ENCODE measurements around the gene WBP11.

Gene WBP11

GRCh38 chr12:14845350-14845750 is 42.1 kb upstream of the WBP11 start:
- H3K4me3 ChIP-seq (ENCODE audit: control insufficient read depth in 1 of 7, extremely low read depth in 1 of 7, insufficient read depth in 4 of 7, low read depth in 2 of 7, low read length in 6 of 7) = no peak overlapping the region
- H3K4me1 ChIP-seq (ENCODE audit: control extremely low read depth in 1 of 4, control insufficient read depth in 4 of 4, insufficient read depth in 4 of 4, low read length in 3 of 4) = peaks cover 5 to 12% (median 9%) of the 10 kb centered on the region in 4 experiments
- no peaks in the 10 kb centered on the region for H3K27me3 ChIP-seq (replicated peaks in 2 of 5; ENCODE audit: control insufficient read depth in 4 of 5, insufficient read depth in 5 of 5, low read length in 4 of 5)
- 30% methylated on average over 1 of the region's 3 CpGs for WGBS (ENCODE audit: insufficient coverage)
- no peaks in the 10 kb centered on the region for H3K9me3 ChIP-seq (ENCODE audit: control extremely low read depth in 1 of 5, control insufficient read depth in 4 of 5, insufficient read depth in 2 of 5, low read depth in 1 of 5, low read length in 4 of 5)
- H3K27ac ChIP-seq (ENCODE audit: insufficient read depth in 1 of 2, low read depth in 1 of 2, low read length in 2 of 2, poor library complexity in 1 of 2, severe bottlenecking in 2 of 2) = no peak overlapping the region
- no peaks in the 10 kb centered on the region for H3K36me3 ChIP-seq (ENCODE audit: control insufficient read depth in 4 of 4, insufficient read depth in 4 of 4, low read length in 3 of 4)
- ChIA-PET CTCF (interaction anchor here (0.7 to 4.9 kb wide), 13 partner anchors 8 to 173 kb away, joined by 3 to 43 read pairs (median 4); partner anchors contain the start of gene ERP27), POLR2A (no interaction called here)
- DNase-seq = peak; percentile 49 to 66 (median 59)

- peaks cover 5 to 12% (median 9%) of the 10 kb centered on the region in 4 experiments for H3K4me1 ChIP-seq (ENCODE audit: control extremely low read depth in 1 of 4, control insufficient read depth in 4 of 4, insufficient read depth in 4 of 4, low read length in 3 of 4)
- H3K36me3 ChIP-seq (ENCODE audit: control insufficient read depth in 4 of 4, insufficient read depth in 4 of 4, low read length in 3 of 4) = no peaks in the 10 kb centered on the region
- H3K4me3 ChIP-seq (ENCODE audit: control insufficient read depth in 1 of 7, extremely low read depth in 1 of 7, insufficient read depth in 4 of 7, low read depth in 2 of 7, low read length in 6 of 7) = no peak overlapping the region
- no peaks in the 10 kb centered on the region for H3K9me3 ChIP-seq (ENCODE audit: control extremely low read depth in 1 of 5, control insufficient read depth in 4 of 5, insufficient read depth in 2 of 5, low read depth in 1 of 5, low read length in 4 of 5)
- no peaks in the 10 kb centered on the region for H3K27me3 ChIP-seq (replicated peaks in 2 of 5; ENCODE audit: control insufficient read depth in 4 of 5, insufficient read depth in 5 of 5, low read length in 4 of 5)
- ChIA-PET CTCF (interaction anchor here (0.8 to 4.9 kb wide), 4 partner anchors 17 to 150 kb away, joined by 3 to 43 read pairs (median 3); no protein-coding TSS in a partner anchor), POLR2A (no interaction called here)
- no peak overlapping the region for H3K27ac ChIP-seq (ENCODE audit: insufficient read depth in 1 of 2, low read depth in 1 of 2, low read length in 2 of 2, poor library complexity in 1 of 2, severe bottlenecking in 2 of 2)
- DNase-seq = no peak
These were observed 41.1 kb upstream of the WBP11 start for GRCh38 chr12:14844401-14844800.

DNA sequence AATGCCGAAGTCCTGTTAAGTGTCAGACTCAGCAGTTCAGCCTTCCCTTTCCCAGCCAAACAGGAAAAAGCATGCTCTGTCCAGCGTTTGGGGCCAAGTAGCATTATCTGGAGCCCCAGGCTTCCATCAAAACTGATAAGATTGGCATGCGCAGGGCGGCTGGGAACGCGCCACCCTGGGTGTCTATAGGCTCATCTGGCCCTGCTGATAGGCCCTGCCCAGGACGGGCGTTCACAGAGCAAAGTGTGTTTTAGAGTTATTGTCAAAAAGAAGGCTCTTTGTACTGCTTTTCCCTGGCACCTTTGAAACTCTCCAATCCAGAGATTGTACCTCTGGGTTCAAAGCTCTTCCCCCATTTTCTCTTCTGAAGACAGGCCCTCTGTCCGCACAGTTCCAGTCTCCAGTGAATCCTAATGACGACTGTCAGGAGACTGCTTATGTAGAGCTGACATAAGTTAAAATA is 40.2 kb upstream of the WBP11 start, which contains the start of gene ART4:
TSS of gene ART4 (minus strand) at position 102 of the 463 bp plus-strand sequence. CDS start 413 bp downstream, outside the sequence.
- WGBS (ENCODE audit: insufficient coverage) = 68% methylated on average over 7 of the region's 10 CpGs
- POLR2A ChIA-PET = no interaction called here
- Histone ChIP-seq H3K9me3 (ENCODE audit: control extremely low read depth in 1 of 5, control insufficient read depth in 4 of 5, insufficient read depth in 2 of 5, low read depth in 1 of 5, low read length in 4 of 5) (peaks cover 0 to 4% (median 0%) of the 10 kb centered on the region in 5 experiments), H3K36me3 (ENCODE audit: control insufficient read depth in 4 of 4, insufficient read depth in 4 of 4, low read length in 3 of 4) (no peaks in the 10 kb centered on the region), H3K27ac (ENCODE audit: insufficient read depth in 1 of 2, low read depth in 1 of 2, low read length in 2 of 2, poor library complexity in 1 of 2, severe bottlenecking in 2 of 2) (no peak within 1 kb of the TSS), H3K27me3 (replicated peaks in 2 of 5; ENCODE audit: control insufficient read depth in 4 of 5, insufficient read depth in 5 of 5, low read length in 4 of 5) (no peaks in the 10 kb centered on the region), H3K4me3 (ENCODE audit: control insufficient read depth in 1 of 7, extremely low read depth in 1 of 7, insufficient read depth in 4 of 7, low read depth in 2 of 7, low read length in 6 of 7) (no peak within 1 kb of the TSS), H3K4me1 (ENCODE audit: control extremely low read depth in 1 of 4, control insufficient read depth in 4 of 4, insufficient read depth in 4 of 4, low read length in 3 of 4) (peaks cover 5 to 12% (median 9%) of the 10 kb centered on the region in 4 experiments)
- peak; percentile 21 to 37 (median 21) for DNase-seq
- CTCF ChIA-PET = interaction anchor here (0.8 to 4.9 kb wide), 5 partner anchors 10 to 158 kb away, joined by 3 to 43 read pairs (median 4); no protein-coding TSS in a partner anchor

GRCh38 chr12:14842315-14842714 is 39.0 kb upstream of the WBP11 start:
- H3K27me3 ChIP-seq (replicated peaks in 2 of 5; ENCODE audit: control insufficient read depth in 4 of 5, insufficient read depth in 5 of 5, low read length in 4 of 5) = no peaks in the 10 kb centered on the region
- no peak overlapping the region for H3K27ac ChIP-seq (ENCODE audit: insufficient read depth in 1 of 2, low read depth in 1 of 2, low read length in 2 of 2, poor library complexity in 1 of 2, severe bottlenecking in 2 of 2)
- no peak for DNase-seq
- H3K9me3 ChIP-seq (ENCODE audit: control extremely low read depth in 1 of 5, control insufficient read depth in 4 of 5, insufficient read depth in 2 of 5, low read depth in 1 of 5, low read length in 4 of 5) = peaks cover 0 to 4% (median 0%) of the 10 kb centered on the region in 5 experiments
- no CpG with 5 or more reads among the region's 3 CpGs for WGBS (ENCODE audit: insufficient coverage)
- H3K4me3 ChIP-seq (ENCODE audit: control insufficient read depth in 1 of 7, extremely low read depth in 1 of 7, insufficient read depth in 4 of 7, low read depth in 2 of 7, low read length in 6 of 7) = no peak overlapping the region
- CTCF ChIA-PET = interaction anchor here (1.0 to 4.9 kb wide), 2 partner anchors 153 to 158 kb away, joined by 3 to 43 read pairs; no protein-coding TSS in a partner anchor
- peaks cover 5 to 12% (median 9%) of the 10 kb centered on the region in 4 experiments for H3K4me1 ChIP-seq (ENCODE audit: control extremely low read depth in 1 of 4, control insufficient read depth in 4 of 4, insufficient read depth in 4 of 4, low read length in 3 of 4)
- no peaks in the 10 kb centered on the region for H3K36me3 ChIP-seq (ENCODE audit: control insufficient read depth in 4 of 4, insufficient read depth in 4 of 4, low read length in 3 of 4)
- POLR2A ChIA-PET = no interaction called here

GRCh38 chr12:14841761-14842160 is 38.5 kb upstream of the WBP11 start:
- Histone ChIP-seq H3K4me3 (ENCODE audit: control insufficient read depth in 1 of 7, extremely low read depth in 1 of 7, insufficient read depth in 4 of 7, low read depth in 2 of 7, low read length in 6 of 7) (no peak overlapping the region), H3K27ac (ENCODE audit: insufficient read depth in 1 of 2, low read depth in 1 of 2, low read length in 2 of 2, poor library complexity in 1 of 2, severe bottlenecking in 2 of 2) (no peak overlapping the region), H3K36me3 (ENCODE audit: control insufficient read depth in 4 of 4, insufficient read depth in 4 of 4, low read length in 3 of 4) (no peaks in the 10 kb centered on the region), H3K9me3 (ENCODE audit: control extremely low read depth in 1 of 5, control insufficient read depth in 4 of 5, insufficient read depth in 2 of 5, low read depth in 1 of 5, low read length in 4 of 5) (peaks cover 0 to 4% (median 0%) of the 10 kb centered on the region in 5 experiments), H3K4me1 (ENCODE audit: control extremely low read depth in 1 of 4, control insufficient read depth in 4 of 4, insufficient read depth in 4 of 4, low read length in 3 of 4) (peaks cover 5 to 12% (median 9%) of the 10 kb centered on the region in 4 experiments), H3K27me3 (replicated peaks in 2 of 5; ENCODE audit: control insufficient read depth in 4 of 5, insufficient read depth in 5 of 5, low read length in 4 of 5) (no peaks in the 10 kb centered on the region)
- ChIA-PET CTCF (no interaction called here), POLR2A (no interaction called here)
- DNase-seq = no peak
- 100% methylated on average over 2 of the region's 3 CpGs for WGBS (ENCODE audit: insufficient coverage)

- ChIA-PET POLR2A (no interaction called here), CTCF (no interaction called here)
- Histone ChIP-seq H3K27ac (ENCODE audit: insufficient read depth in 1 of 2, low read depth in 1 of 2, low read length in 2 of 2, poor library complexity in 1 of 2, severe bottlenecking in 2 of 2) (no peak overlapping the region), H3K36me3 (ENCODE audit: control insufficient read depth in 4 of 4, insufficient read depth in 4 of 4, low read length in 3 of 4) (no peaks in the 10 kb centered on the region), H3K9me3 (ENCODE audit: control extremely low read depth in 1 of 5, control insufficient read depth in 4 of 5, insufficient read depth in 2 of 5, low read depth in 1 of 5, low read length in 4 of 5) (peaks cover 0 to 4% (median 0%) of the 10 kb centered on the region in 5 experiments), H3K27me3 (replicated peaks in 2 of 5; ENCODE audit: control insufficient read depth in 4 of 5, insufficient read depth in 5 of 5, low read length in 4 of 5) (no peaks in the 10 kb centered on the region), H3K4me3 (ENCODE audit: control insufficient read depth in 1 of 7, extremely low read depth in 1 of 7, insufficient read depth in 4 of 7, low read depth in 2 of 7, low read length in 6 of 7) (no peak overlapping the region), H3K4me1 (ENCODE audit: control extremely low read depth in 1 of 4, control insufficient read depth in 4 of 4, insufficient read depth in 4 of 4, low read length in 3 of 4) (peaks cover 0 to 3% (median under 1%) of the 10 kb centered on the region in 4 experiments)
- WGBS (ENCODE audit: insufficient coverage) = 100% methylated on average over 2 of the region's 4 CpGs
- no peak for DNase-seq
These were observed 37.3 kb upstream of the WBP11 start for GRCh38 chr12:14840616-14841015.

DNA sequence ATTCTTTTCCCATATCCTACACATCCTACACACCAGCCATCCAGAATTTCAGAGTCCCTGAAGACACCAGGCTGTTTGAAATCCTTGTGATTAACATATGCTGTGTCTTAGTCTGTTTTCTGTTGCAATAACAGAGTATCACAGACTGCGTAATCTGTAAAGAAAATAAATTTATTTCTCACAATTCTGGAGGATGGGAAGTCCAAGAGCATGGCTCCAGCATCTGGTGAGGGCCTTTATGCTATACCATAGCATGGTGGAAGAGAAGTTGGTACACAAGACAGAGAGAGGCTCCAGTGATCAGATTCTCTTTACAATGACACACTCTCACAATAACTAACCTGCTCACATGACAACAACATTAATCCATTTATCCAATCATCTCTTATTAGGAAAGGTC is 36.0 kb upstream of the WBP11 start:
- WGBS (ENCODE audit: insufficient coverage) = 86% methylated on average over 1 of the region's 1 CpG
- Histone ChIP-seq H3K4me3 (ENCODE audit: control insufficient read depth in 1 of 7, extremely low read depth in 1 of 7, insufficient read depth in 4 of 7, low read depth in 2 of 7, low read length in 6 of 7) (no peak overlapping the region), H3K4me1 (ENCODE audit: control extremely low read depth in 1 of 4, control insufficient read depth in 4 of 4, insufficient read depth in 4 of 4, low read length in 3 of 4) (no peaks in the 10 kb centered on the region), H3K27me3 (replicated peaks in 2 of 5; ENCODE audit: control insufficient read depth in 4 of 5, insufficient read depth in 5 of 5, low read length in 4 of 5) (no peaks in the 10 kb centered on the region), H3K36me3 (ENCODE audit: control insufficient read depth in 4 of 4, insufficient read depth in 4 of 4, low read length in 3 of 4) (no peaks in the 10 kb centered on the region), H3K9me3 (ENCODE audit: control extremely low read depth in 1 of 5, control insufficient read depth in 4 of 5, insufficient read depth in 2 of 5, low read depth in 1 of 5, low read length in 4 of 5) (peaks cover 0 to 4% (median 0%) of the 10 kb centered on the region in 5 experiments), H3K27ac (ENCODE audit: insufficient read depth in 1 of 2, low read depth in 1 of 2, low read length in 2 of 2, poor library complexity in 1 of 2, severe bottlenecking in 2 of 2) (no peak overlapping the region)
- ChIA-PET POLR2A (no interaction called here), CTCF (no interaction called here)
- no peak for DNase-seq
